ENCODE results near the gene PLEKHM3.

PLEKHM3 gene

DNA sequence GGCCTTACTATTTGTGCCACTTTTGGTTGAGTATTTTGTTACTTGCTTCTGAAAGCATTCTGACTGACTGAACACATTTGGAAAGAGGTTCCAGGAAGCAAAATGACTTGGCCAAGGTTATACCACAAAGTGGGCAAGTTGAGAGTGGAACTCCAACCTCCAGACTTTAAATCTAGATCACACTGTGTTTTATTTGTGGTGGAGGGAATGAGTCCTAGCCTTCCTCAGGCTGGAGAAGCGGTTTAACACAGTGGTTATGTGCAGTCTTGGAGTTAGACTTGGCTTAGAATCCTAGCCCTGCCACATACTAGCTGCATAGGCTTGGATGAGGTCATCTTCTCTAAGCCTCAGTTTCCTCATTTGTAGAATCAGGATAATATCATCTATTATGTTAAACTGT lies 33.4 kb downstream of the PLEKHM3 start:
- no peak for FAIRE-seq

DNA sequence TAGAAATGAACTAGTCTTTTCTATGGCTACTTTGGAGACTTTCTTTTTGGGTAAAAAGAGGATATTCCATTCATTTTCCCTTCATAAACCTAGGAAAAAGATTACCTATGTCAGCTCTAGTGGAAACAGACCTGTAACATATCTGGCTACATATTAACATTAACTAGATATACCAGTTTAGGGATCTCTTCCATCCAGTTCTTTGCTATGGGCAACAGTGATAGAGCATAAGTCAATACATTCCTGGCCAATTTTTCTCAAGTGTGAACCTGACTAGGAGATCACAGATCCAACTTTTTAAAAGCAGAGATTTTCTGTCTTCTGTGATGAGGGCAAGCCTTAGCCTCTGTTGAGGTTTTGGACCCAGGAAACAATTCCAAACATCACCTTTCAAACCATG lies 34.5 kb downstream of the PLEKHM3 start:
- FAIRE-seq = no peak

DNA sequence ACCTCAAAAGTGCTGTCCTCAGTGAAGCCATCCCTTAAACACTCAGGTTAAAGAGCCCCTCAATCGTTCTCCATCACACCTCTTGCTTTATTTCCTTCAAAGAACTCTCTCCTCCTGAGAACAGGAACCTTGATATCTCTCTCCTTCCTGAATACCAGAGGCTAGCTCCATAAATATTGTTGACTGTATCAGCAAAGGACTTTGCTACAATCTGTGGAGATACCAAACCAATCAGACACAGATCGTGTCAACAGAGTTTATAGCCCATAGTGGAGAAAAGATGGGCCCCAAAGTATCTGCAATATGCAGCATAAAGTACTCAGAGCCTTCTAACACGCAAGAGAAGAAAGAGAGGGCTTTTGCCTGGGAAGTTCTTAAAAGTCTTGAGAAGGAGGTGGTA lies 36.4 kb downstream of the PLEKHM3 start:
- no peak for FAIRE-seq

GRCh38 chr2:207987025-207987716 lies 38.2 kb downstream of the PLEKHM3 start:
- no peak for FAIRE-seq

DNA sequence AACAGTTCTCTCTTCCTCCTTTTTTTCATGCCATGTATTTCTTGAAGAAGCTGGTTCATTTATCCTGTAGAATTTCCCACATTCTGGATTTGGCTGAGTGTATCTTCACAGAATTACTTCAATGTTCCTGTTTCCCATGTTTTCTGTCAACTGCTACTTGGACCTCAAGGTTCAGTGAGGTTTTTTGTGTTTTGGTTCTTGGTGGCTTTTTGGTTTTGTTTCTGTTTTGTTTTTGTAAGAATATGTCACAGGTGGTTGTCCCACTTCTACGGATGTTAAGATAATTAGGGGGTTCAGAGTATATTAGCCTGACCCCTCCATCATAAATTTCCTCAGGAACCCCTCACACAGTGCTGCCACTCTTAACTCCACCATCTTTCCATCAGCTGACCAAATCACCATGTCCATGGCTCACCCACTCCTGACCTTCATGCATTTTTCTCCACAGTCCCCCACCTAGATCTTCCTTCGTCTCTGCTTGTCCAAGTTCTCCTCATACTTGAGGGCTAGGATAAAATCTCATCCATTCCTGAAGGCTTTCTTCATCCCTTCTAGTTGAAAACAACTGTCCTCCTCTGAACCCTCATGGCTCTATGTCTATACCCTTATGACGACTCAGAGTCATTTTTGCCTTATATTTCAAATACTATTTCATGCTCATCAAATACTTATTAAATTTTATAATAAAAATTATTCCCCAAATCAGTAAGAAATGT lies 40.4 kb downstream of the PLEKHM3 start:
- FAIRE-seq = no peak

- no peak for FAIRE-seq
These were observed 41.7 kb downstream of the PLEKHM3 start for GRCh38 chr2:207983641-207984042.

GRCh38 chr2:207978177-207978948 lies 47.0 kb downstream of the PLEKHM3 start:
- no peak for FAIRE-seq

- FAIRE-seq = no peak
These were observed 49.4 kb downstream of the PLEKHM3 start for GRCh38 chr2:207975921-207976320.

GRCh38 chr2:207974216-207974605 lies 51.1 kb downstream of the PLEKHM3 start:
- no peak for FAIRE-seq

- FAIRE-seq = no peak
These were observed 54.5 kb downstream of the PLEKHM3 start for GRCh38 chr2:207970826-207971180.

DNA sequence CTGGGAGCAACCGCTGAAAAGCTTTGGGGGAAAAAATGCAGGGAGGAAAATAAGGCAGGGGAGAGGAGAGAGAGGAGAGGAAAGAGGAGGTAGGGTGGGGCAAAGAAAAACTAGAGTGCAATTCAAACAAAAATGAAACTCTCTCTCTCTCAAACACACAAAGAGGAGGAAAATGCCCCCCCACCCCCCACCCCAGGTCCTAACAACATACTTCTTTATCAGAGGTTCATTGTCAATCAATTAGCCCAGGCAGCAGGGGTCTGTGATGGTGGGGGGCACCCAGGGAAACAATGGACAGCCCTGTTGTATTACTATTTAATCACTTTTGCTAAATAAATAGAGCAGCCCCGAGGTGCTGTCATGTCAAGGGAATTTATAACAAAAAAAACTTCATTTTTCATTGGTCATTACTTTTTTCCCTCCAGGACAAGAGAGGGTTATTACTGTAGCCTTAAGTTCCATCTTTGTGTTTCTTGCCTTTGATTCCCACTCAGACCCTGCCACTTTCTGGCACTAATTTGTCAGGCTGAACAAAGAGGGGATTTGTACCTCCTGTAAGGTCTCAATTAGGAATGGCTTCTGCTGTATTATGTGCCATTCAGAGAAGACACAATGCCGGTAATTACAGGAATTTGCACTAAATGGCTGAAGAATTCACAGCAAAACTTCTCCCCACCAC lies 55.0 kb downstream of the PLEKHM3 start:
- no peak for FAIRE-seq

GRCh38 chr2:207969249-207969648 lies 56.1 kb downstream of the PLEKHM3 start:
- FAIRE-seq = no peak

GRCh38 chr2:207967121-207967520 lies 58.2 kb downstream of the PLEKHM3 start:
- no peak for FAIRE-seq

- FAIRE-seq = no peak
These were observed 64.4 kb downstream of the PLEKHM3 start for GRCh38 chr2:207960911-207961310.

GRCh38 chr2:207960090-207960489 lies 65.2 kb downstream of the PLEKHM3 start:
- no peak for FAIRE-seq

- FAIRE-seq = no peak
These were observed 68.6 kb downstream of the PLEKHM3 start for GRCh38 chr2:207956771-207957170.

- FAIRE-seq = no peak
These were observed 69.9 kb downstream of the PLEKHM3 start for GRCh38 chr2:207955456-207955855.

DNA sequence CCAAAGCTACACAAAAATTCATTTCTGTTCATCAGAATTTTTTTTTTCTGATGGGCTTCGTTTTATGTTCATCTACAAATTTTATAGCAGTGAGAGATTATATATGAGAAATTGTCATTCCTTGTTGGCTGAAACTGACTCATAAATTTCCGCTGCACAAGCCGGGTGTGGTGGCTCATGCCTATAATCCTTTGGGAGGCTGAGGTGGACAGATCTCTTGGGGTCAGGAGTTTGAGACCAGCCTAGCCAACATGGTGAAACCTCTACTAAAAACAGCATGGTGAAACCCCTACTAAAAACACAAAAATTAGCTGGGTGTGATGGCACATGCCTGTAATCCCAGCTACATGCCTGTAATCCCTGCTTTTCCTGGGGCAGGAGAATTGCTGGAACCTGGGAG lies 72.0 kb downstream of the PLEKHM3 start:
- FAIRE-seq = no peak

DNA sequence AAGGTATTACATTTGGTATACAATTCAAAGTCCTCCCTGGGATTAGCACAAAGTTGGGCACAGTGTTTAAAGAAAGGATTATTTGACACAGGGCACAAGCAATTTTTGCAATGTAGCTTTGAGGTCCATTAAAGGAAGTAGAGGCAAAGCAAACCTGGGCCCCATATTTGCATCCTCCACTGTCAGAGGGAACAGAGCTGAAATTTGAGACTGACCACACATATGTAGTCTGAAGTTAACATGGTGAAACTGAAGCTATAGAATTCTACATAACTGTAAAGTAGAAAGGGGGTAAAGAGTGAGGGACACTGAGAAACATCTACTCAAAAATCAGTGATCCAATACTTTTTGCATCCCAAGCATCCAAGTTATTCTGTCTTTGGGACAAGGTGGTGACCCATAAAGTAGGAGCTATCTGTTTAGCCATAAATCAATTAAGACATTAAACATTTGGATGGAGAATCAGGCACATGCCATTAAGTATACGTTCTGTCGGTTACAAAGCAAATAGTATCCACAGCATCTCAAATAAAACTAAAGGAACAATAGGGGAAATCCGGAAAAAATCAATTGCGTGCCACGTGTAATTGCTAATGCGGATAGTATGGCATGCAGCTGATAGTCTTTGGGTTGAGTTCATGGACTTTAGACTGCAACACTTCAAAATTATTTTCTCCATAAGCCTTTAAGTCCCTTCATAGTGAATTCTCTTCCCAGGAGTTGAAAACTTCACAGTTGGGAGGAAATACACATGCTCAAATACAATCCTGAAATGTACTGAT lies 72.6 kb downstream of the PLEKHM3 start:
- FAIRE-seq = no peak

- FAIRE-seq = no peak
These were observed 73.4 kb downstream of the PLEKHM3 start for GRCh38 chr2:207951734-207952470.

DNA sequence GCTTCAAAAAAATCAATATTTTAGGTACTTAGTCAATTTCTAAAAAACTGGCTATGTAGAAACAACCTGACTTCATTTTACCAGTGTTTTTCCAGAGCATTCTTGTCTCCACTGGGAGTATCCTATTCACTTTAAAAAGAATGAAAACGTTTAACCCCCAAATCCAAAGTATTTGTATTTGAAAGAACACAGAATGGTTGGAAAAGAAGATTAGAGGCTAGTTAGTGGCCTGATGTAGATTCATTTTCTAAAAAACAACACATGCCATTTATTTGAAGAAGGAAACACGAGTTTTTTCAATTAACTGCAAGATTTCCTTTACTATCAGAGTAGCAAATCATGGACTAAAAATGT lies 74.6 kb downstream of the PLEKHM3 start:
- no peak for FAIRE-seq
